ENCODE measurements around the gene COPS3. TPM values are rescaled to one million over a fixed set of nuclear protein-coding genes. Genes with fewer than 3 reads are reported as not detected.

The COPS3 gene
- total RNA-seq, 6 donors from 2014 or later, result 22.2 to 58.1 (median 43.1) TPM

- WGBS, 2 donors, result 94% methylated on average over 5 to 10 of the region's 10 CpGs
- peak in 1 of 2 donors; percentile 46 for DNase-seq
These were observed 44.2 kb upstream of the COPS3 start for GRCh38 chr17:17325228-17325627.

GRCh38 chr17:17324616-17325015, 43.6 kb upstream of the COPS3 start:
- no peak overlapping the region for H3K4me3 ChIP-seq
- 93 to 100% methylated on average over 1 to 8 of the region's 8 CpGs for WGBS, 2 donors
- DNase-seq, result peak in 1 of 2 donors; percentile 43

More at GRCh38 chr17:17325228-17325627, 44.2 kb upstream of the COPS3 start:
- H3K36me3 ChIP-seq, result no peaks in the 10 kb centered on the region
- H3K27me3 ChIP-seq, result no peaks in the 10 kb centered on the region
- TF ChIP-seq POLR2A (IDR thresholded peaks at IDR 0.05) (no peak), POLR2AphosphoS5 (IDR thresholded peaks at IDR 0.05) (no peak), CTCF (IDR thresholded peaks at IDR 0.05) (no peak), EP300 (IDR thresholded peaks at IDR 0.05) (no peak)
- no peak overlapping the region for H3K4me3 ChIP-seq
- H3K27ac ChIP-seq, result no peak overlapping the region
- no peak for ATAC-seq (ENCODE audit: low FRiP score in 2 of 2)
- H3K9me3 ChIP-seq, result no peaks in the 10 kb centered on the region
- H3K4me1 ChIP-seq, result no peaks in the 10 kb centered on the region

GRCh38 chr17:17322516-17323510, 41.8 kb upstream of the COPS3 start:
- no peaks in the 10 kb centered on the region for H3K4me1 ChIP-seq
- TF ChIP-seq CTCF (IDR thresholded peaks at IDR 0.05) (no peak), EP300 (IDR thresholded peaks at IDR 0.05) (no peak), POLR2AphosphoS5 (IDR thresholded peaks at IDR 0.05) (no peak), POLR2A (IDR thresholded peaks at IDR 0.05) (no peak)
- H3K36me3 ChIP-seq, result no peaks in the 10 kb centered on the region
- no peak overlapping the region for H3K27ac ChIP-seq
- DNase-seq, result peak in 1 of 2 donors; percentile 51
- H3K9me3 ChIP-seq, result no peaks in the 10 kb centered on the region
- no peaks in the 10 kb centered on the region for H3K27me3 ChIP-seq
- 90 to 96% methylated on average over 16 to 21 of the region's 21 CpGs for WGBS, 2 donors
- H3K4me3 ChIP-seq, result no peak overlapping the region
- peak; percentile 21 to 53 for ATAC-seq (ENCODE audit: low FRiP score in 2 of 2)

More at GRCh38 chr17:17324616-17325015, 43.6 kb upstream of the COPS3 start:
- Histone ChIP-seq H3K9me3 (no peaks in the 10 kb centered on the region), H3K27me3 (no peaks in the 10 kb centered on the region), H3K4me1 (no peaks in the 10 kb centered on the region), H3K27ac (no peak overlapping the region), H3K36me3 (no peaks in the 10 kb centered on the region)
- no peak for ATAC-seq (ENCODE audit: low FRiP score in 2 of 2)
- TF ChIP-seq CTCF (IDR thresholded peaks at IDR 0.05) (no peak), EP300 (IDR thresholded peaks at IDR 0.05) (no peak)

- Histone ChIP-seq H3K36me3 (no peaks in the 10 kb centered on the region), H3K27me3 (no peaks in the 10 kb centered on the region), H3K9me3 (no peaks in the 10 kb centered on the region), H3K4me3 (no peak overlapping the region), H3K4me1 (no peaks in the 10 kb centered on the region), H3K27ac (no peak overlapping the region)
- ATAC-seq (ENCODE audit: low FRiP score in 2 of 2) (no peak), DNase-seq (no peak)
- TF ChIP-seq POLR2AphosphoS5 (IDR thresholded peaks at IDR 0.05) (no peak), CTCF (IDR thresholded peaks at IDR 0.05) (no peak), EP300 (IDR thresholded peaks at IDR 0.05) (no peak), POLR2A (IDR thresholded peaks at IDR 0.05) (no peak)
- 83 to 84% methylated on average over 11 of the region's 11 CpGs for WGBS, 2 donors
These were observed 40.4 kb upstream of the COPS3 start for GRCh38 chr17:17321356-17322025.

All from upper lobe of left lung (tissue), 6 donors.